HG03066 (cell line): ENCODE results near the gene GRAMD1B.
A peak's percentile ranks its signal among the peaks of the same experiment; 100 is the strongest.
"Not testable (repeated sequence)": the region's sequence is repeated elsewhere in the genome, so short reads cannot be mapped to it uniquely, and the experiment has no call there.

Source experiments
- ATAC-seq: cut with Tn5 transposase; IDR thresholded peaks from one replicate; pipeline ENCODE4 v1.9.1; 2021; ENCODE audit warnings: low read depth; ENCODE audit not compliant: unreplicated experiment

Gene GRAMD1B

GRCh38 chr11:123439616-123440015, 9.5 kb downstream of the GRAMD1B start:
- no peak for ATAC-seq

- ATAC-seq: no peak
These were observed 11.1 kb downstream of the GRAMD1B start for GRCh38 chr11:123441161-123441560.

DNA sequence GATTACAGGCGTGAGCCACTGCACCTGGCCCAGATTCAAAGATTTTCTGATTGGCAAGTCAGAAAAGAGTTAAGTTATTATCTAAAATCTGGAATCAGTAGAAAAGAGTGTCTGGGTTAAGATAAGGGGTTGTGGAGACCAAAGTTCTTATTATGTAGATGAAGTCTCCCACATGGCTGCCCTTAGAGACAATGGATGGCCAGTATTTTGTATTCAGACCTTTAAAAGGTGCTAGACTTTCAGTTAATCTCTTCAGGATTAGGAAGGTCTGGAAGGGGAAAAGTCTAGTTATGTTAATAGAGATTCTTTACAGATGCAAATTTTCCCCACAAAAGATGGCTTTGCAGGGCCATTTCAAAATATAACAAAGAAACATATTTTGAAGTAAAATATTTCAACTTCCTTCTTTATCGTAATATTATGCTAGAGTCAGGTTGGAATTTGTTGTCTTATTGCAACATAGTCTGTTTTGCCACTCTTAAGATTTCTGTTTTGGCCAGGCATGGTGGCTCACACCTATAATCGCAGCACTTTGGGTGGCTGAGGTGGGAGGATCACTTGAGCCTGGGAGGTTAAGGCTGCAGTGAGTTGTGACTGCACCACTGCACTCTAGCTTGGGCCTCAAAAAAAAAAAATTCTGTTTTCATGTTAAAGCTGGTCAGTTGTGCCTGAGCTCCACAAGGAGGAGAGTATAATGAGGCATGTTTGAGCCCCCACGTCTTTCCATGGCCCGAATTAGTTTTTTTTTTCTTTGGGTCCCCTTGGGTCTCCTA, 14.0 kb downstream of the GRAMD1B start:
- no peak for ATAC-seq

DNA sequence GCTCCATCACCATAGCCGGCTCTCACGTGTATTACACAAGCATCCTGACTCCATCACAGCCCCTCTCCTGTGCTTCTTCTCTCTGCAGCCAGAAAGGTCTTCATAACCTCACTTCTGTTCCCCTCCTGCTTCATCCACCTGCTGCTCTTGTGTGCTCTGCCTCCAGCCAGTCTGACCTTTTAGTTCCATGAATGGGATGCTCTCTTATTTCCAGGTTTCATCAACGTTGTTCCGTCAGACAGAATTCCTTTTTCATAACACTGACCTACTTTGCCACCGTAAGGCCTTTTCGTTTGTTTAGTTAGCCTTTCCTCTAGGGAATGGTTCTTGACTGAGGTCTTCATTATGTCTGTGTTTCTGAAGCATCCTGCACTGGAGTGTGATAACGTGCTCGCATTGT, 18.8 kb downstream of the GRAMD1B start:
- no peak for ATAC-seq

GRCh38 chr11:123449436-123449835, 19.4 kb downstream of the GRAMD1B start:
- no peak for ATAC-seq

GRCh38 chr11:123450623-123451022, 20.6 kb downstream of the GRAMD1B start:
- ATAC-seq: no peak

GRCh38 chr11:123451183-123451781, 21.2 kb downstream of the GRAMD1B start:
- peak; percentile 47 for ATAC-seq

GRCh38 chr11:123452794-123453193, 22.7 kb downstream of the GRAMD1B start:
- ATAC-seq: no peak

GRCh38 chr11:123454060-123454651, 24.1 kb downstream of the GRAMD1B start:
- no peak for ATAC-seq

DNA sequence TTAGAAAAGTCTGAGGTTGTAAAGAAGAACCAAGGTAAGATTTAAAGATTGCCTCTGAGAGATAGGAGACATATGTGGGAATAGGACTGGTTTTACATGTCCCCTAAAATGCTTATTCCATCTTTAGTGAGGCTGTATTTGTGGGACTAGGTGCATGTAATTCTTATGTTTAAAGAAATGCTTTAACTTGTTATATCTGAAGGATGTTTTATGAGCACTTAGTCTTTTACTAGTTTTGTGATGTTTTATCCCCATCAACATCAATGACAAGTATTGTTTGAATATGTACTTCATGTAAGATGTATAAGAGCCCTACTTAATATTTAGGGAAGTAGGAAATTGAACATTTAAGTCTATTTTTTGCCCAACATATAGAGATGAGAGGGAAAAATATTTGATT, 24.7 kb downstream of the GRAMD1B start:
- ATAC-seq: no peak

- ATAC-seq: not testable (repeated sequence)
These were observed 26.4 kb downstream of the GRAMD1B start for GRCh38 chr11:123456448-123456847.

- ATAC-seq: no peak
These were observed 27.2 kb downstream of the GRAMD1B start for GRCh38 chr11:123457187-123457770.

- no peak for ATAC-seq
These were observed 28.4 kb downstream of the GRAMD1B start for GRCh38 chr11:123458501-123458900.

DNA sequence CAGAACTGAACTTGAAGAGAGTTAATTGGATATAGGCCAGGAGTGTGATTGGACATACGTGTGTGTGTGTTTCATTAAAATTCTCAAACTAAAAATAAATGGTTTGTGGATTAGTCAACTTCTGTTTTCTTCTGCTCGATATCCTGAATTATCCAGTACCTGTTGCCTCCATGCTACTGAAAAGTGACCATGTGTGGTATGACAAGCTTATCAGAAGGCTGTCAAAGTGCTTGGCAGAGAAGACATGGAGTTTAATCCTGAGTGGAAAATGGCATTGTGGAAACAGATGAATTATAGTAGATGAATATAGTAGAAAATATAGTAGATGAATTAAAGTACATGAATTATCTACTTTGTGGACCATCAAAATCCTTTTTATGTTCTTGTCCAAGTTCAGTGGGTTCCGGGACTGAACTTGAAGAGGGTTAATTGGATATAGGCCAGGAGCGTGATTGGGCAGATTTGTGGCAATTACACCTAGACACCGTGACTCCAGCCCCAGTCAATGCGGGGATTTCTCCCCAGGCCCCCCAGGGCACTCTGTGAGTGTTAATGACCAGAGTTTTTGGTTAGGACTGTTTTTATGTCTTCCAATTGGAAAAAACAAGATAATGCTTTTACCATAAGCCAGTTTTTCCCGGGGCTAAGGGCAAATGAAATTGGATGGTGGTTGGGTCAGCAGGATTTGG, 30.1 kb downstream of the GRAMD1B start:
- no peak for ATAC-seq

GRCh38 chr11:123461164-123461563, 31.1 kb downstream of the GRAMD1B start:
- ATAC-seq: no peak

DNA sequence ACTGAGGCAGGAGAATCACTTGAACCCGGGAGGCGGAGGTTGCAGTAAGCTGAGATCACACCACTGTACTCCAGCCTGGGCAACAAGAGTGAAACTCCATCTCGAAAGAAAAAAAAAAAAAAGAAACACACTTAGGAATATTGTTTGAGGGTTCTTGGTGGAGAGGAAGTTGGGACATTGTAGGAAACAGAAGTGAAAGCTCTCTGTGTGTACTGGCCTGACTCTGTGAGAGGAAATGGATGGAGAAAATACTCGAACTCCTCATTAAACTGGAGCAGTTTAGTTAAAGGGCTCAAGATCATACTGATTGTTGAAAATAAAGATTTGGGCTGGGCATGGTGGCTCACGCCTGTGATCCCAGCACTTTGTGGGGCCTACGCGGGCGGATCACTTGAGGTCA, 35.6 kb downstream of the GRAMD1B start:
- ATAC-seq: not testable (repeated sequence)

DNA sequence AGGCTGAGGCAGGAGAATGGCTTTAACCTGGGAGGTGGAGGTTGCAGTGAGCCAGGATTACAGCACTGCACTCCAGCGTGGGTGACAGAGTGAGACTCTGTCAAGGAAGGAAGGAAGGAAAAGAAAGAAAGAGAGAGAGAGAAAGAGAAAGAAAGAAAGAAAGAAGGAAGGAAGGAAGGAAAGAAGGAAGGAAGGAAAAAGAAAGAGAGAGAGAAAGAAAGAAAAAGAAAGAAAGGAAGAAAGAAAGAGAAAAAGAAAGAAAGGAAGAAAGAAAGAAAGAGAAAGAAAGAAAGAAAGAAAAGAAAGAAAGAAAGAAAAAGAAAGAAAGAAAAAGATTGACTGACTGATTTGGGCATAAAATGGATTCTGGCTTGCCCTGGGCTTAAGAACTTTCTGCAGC, 36.1 kb downstream of the GRAMD1B start:
- not testable (repeated sequence) for ATAC-seq

DNA sequence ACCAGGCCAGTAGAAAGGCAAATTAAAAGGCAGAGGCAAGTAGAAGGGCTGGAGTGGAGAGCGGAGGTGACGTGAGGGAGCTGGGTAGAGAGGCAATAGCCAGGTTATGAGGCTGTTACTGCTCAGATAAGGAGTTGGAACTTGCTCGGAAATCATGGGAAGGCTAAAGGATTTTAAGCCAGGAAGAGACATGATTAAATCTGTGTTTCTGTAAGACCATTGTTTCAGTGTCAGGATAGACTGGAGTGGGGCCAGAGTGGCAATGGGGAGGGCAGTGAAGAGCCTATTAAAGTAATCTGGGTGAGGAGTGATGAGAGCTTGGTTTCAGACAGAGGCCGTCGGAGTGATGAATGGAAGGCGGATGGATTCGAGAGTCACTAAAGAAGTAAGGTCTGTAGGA, 39.0 kb downstream of the GRAMD1B start:
- no peak for ATAC-seq

DNA sequence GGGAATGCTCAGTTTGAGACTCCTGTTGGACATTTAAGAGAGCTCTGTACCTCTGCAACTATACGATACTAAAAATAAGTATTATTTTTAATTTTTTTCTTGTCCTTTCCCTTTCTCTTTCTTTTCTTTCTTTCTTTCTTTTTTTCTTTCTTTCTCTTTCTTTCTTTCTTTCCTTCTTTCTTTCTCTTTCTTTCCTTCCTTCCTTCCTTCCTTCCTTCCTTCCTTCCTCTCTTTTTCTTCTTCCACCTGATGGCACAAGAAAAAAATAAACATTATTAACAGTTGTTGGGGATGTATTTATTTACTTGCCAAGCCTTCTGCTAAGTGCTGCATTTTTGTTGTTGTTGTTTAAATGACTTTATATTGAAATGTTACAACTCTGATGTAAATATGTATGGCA, 39.5 kb downstream of the GRAMD1B start:
- no peak for ATAC-seq

DNA sequence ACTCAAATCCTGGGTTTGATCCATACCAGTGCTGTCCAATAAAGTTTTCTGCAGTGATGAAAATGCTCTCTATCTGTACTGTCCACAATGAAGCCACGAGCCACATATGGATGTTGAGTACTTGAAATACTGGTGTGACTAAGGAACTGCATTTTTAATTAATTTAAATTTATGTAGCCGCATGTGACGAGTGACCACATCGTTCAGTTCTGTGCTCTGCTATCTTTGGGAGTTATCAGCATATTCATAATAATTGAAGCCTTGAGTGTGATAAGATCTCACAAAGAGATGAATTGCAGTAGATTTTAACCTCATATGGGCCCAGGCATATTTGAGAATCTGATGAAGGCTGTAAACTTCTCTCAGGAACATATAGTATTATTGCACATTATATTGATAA, 40.8 kb downstream of the GRAMD1B start:
- no peak for ATAC-seq
